ENCODE data around the gene RGS10. TPM values are rescaled to one million over a fixed set of nuclear protein-coding genes. Genes with fewer than 3 reads are reported as not detected.
A peak's percentile ranks its signal among the peaks of the same experiment; 100 is the strongest.

RGS10 gene
- total and polyA plus RNA-seq, 9 of the 15 experiments (the other 6 are each of a cell fraction or from before 2014, with no cell fraction given): 31.9 to 123 (median 62.1) TPM

DNA sequence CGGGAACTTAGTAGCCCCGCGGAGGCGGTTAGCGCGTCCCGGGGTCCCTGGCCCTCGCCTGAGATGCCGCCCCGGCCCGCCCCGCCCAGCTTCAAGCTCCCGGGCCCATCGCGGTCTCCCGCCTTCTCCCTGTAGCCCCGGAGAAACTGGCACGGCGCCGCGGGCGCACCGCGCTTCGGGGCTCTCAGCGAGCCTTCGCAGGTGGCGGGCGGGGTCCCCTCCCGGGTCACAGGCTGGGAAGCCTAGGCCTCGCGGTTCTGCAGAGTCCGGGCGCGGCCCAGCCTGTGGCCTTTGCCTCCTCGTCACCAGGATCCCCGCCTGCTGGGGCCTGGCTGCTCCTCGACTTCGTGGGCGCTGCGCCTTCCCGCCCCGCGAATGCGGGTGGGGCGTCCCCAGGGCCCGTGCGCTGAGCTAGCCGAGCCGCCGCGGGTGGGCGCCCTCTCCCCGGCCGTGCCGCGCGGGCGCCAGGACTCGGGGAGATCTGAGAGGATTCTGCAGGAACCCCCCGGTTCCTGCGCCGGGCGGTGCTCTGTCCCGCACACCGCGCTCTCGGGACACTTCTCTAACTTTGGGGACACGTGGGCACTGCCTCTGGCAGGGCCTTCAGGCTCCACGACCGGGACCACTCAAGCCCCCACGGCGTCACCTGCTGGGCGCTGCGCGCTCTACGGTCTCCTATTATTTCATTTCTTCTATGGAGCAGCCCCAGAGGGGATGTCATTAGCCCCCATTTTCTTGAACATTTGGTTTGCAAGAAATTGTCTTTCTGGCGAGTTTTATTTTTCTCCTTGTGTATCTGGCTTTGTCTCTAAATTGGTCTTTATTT is 682 bp upstream of the RGS10 start (continued):
- TF ChIP-seq PTTG1 (tag; IDR thresholded peaks at IDR 0.05; ENCODE audit: low read depth): no peak
- TF ChIP-seq, protein P1, sequence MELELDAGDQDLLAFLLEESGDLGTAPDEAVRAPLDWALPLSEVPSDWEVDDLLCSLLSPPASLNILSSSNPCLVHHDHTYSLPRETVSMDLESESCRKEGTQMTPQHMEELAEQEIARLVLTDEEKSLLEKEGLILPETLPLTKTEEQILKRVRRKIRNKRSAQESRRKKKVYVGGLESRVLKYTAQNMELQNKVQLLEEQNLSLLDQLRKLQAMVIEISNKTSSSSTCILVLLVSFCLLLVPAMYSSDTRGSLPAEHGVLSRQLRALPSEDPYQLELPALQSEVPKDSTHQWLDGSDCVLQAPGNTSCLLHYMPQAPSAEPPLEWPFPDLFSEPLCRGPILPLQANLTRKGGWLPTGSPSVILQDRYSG (tag; conservative IDR thresholded peaks at IDR 0.05; ENCODE audit: low read depth): no peak
- no peak for TF ChIP-seq FOXK2 (conservative IDR thresholded peaks at IDR 0.05 in 1 of 2, IDR thresholded peaks at IDR 0.05 in 1 of 2; ENCODE audit: low read depth in 2 of 2)
- TF ChIP-seq MYBL2 (IDR thresholded peaks at IDR 0.05; ENCODE audit: low read depth): no peak
- no peak for TF ChIP-seq MYBL2 (CRISPR knock-in tag; IDR thresholded peaks at IDR 0.05; ENCODE audit: borderline replicate concordance)
- no peak for TF ChIP-seq ZNF3 (CRISPR knock-in tag; IDR thresholded peaks at IDR 0.05)
- TF ChIP-seq PTBP1 (IDR thresholded peaks at IDR 0.05; ENCODE audit: low read depth, low read length): no peak
- TF ChIP-seq, protein P2, sequence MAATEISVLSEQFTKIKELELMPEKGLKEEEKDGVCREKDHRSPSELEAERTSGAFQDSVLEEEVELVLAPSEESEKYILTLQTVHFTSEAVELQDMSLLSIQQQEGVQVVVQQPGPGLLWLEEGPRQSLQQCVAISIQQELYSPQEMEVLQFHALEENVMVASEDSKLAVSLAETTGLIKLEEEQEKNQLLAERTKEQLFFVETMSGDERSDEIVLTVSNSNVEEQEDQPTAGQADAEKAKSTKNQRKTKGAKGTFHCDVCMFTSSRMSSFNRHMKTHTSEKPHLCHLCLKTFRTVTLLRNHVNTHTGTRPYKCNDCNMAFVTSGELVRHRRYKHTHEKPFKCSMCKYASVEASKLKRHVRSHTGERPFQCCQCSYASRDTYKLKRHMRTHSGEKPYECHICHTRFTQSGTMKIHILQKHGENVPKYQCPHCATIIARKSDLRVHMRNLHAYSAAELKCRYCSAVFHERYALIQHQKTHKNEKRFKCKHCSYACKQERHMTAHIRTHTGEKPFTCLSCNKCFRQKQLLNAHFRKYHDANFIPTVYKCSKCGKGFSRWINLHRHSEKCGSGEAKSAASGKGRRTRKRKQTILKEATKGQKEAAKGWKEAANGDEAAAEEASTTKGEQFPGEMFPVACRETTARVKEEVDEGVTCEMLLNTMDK (IDR thresholded peaks at IDR 0.05; ENCODE audit: borderline replicate concordance, insufficient read depth, low read depth, low read length, poor library complexity, severe bottlenecking): peak; percentile 52
- no peak for TF ChIP-seq LCOR (CRISPR knock-in tag; IDR thresholded peaks at IDR 0.05)
- TF ChIP-seq TCF7 (IDR thresholded peaks at IDR 0.05; ENCODE audit: borderline replicate concordance): no peak
- TF ChIP-seq PURB (CRISPR knock-in tag; IDR thresholded peaks at IDR 0.05; ENCODE audit: low read depth): no peak
- TF ChIP-seq HDAC2 (IDR thresholded peaks at IDR 0.05): no peak
- no peak for TF ChIP-seq PHTF2 (CRISPR knock-in tag; IDR thresholded peaks at IDR 0.05)
- TF ChIP-seq RAD51 (IDR thresholded peaks at IDR 0.05; ENCODE audit: borderline replicate concordance, low read depth): no peak; the same call in 1 of the 2 replicates
- TF ChIP-seq, protein P3, sequence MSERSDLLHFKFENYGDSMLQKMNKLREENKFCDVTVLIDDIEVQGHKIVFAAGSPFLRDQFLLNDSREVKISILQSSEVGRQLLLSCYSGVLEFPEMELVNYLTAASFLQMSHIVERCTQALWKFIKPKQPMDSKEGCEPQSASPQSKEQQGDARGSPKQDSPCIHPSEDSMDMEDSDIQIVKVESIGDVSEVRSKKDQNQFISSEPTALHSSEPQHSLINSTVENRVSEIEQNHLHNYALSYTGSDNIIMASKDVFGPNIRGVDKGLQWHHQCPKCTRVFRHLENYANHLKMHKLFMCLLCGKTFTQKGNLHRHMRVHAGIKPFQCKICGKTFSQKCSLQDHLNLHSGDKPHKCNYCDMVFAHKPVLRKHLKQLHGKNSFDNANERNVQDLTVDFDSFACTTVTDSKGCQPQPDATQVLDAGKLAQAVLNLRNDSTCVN (CRISPR knock-in tag; IDR thresholded peaks at IDR 0.05): no peak
- TF ChIP-seq ETS2 (tag; IDR thresholded peaks at IDR 0.05; ENCODE audit: borderline replicate concordance, poor library complexity, severe bottlenecking): no peak
- no peak for TF ChIP-seq ZBED1 (IDR thresholded peaks at IDR 0.05)
- TF ChIP-seq ZNF696 (CRISPR knock-in tag; conservative IDR thresholded peaks at IDR 0.05): no peak
- 0 out of 2 replicates have a peak, but pooled peaks have one; percentile 22 for TF ChIP-seq TEAD4 (IDR thresholded peaks at IDR 0.05; ENCODE audit: low read length)
- no peak for TF ChIP-seq TEAD4 (CRISPR knock-in tag; IDR thresholded peaks at IDR 0.05; ENCODE audit: borderline replicate concordance)
- TF ChIP-seq XRCC5 (IDR thresholded peaks at IDR 0.05; ENCODE audit: low read depth, low read length): no peak
- TF ChIP-seq, protein P4, sequence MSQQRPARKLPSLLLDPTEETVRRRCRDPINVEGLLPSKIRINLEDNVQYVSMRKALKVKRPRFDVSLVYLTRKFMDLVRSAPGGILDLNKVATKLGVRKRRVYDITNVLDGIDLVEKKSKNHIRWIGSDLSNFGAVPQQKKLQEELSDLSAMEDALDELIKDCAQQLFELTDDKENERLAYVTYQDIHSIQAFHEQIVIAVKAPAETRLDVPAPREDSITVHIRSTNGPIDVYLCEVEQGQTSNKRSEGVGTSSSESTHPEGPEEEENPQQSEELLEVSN (IDR thresholded peaks at IDR 0.05; ENCODE audit: borderline replicate concordance in 1 of 2, extremely low read depth in 1 of 2, insufficient read depth in 1 of 2, insufficient read length in 1 of 2, low read depth in 1 of 2, low read length in 1 of 2, poor library complexity in 1 of 2, severe bottlenecking in 1 of 2): peak; percentile 88 to 93
- TF ChIP-seq MIER1 (IDR thresholded peaks at IDR 0.05; ENCODE audit: low read depth): no peak
